ENCODE measurements around the gene PAGE3.

PAGE3 gene, protein sequence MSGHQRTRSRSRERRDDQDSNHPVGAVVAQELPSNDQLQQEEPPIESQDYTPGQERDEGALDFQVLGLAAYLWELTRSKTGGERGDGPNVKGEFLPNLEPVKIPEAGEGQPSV

DNA sequence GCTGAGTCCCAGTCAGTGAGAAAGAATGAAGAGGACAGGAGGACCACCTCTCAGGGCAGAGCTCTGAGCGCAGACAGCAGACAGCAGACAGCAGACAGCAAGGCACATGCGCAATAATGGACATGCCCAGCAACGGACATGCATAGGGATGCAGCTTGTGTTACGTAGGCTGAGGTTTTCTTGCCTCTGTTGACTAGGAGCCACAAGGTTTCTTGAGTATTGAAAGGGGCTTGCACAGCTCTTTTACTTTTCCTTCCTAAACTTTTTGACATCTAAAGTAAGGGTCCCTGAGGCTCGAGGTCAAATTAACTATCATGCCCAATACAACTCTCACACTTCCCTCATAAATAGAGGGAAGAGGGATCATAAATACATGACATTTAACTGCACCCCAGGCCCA lies at the start of gene PAGE3:
Gene PAGE3 (minus strand): TSS at position 101 of the 400 bp plus-strand sequence. CDS start 1,013 bp downstream, outside the sequence.
- no peak for DNase-seq

- DNase-seq: no peak
These were observed 47.9 kb upstream of the PAGE3 start for GRCh38 chrX:55312655-55313054.

GRCh38 chrX:55290963-55291362 lies 26.2 kb upstream of the PAGE3 start:
- DNase-seq: no peak

DNA sequence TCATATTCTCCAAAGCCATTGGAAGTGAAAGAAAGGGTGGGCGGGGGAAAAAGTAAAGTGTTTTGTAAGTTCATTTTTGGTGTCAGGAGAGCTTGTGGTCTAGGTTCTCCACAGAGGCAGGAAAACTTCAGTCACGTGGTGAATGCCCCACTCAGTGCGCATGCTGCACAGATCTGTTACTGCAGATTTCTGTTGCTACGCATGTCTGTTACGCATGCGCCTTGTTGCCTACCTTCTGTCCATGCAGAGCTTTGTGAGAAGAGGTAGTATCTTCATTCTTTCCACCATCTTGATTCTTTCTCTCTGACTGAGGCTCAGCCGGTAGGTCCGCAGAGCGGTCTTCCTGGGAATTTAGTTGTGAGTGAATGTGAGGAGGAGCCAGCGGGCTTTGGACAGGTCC lies 15.1 kb upstream of the PAGE3 start:
- no peak for DNase-seq

DNA sequence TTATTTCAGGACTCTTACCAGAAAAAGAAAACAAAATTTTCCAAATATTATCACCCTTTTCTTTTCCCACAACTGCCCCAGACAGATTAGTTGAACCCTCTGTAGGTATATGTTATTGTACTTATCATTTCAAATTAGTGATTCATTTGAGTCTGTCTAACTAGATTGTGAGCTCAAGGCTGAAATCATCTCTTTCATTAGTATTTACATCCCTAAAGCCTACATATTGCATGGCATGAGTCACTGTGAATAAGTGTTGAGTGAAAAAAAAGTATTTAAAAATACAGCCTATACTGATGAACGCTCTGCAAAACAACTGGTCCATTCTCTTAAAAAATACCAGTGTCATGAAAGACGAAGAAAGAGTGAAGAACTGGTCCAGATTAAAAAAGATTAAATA lies 3.9 kb downstream of the PAGE3 start:
- no peak for DNase-seq

DNA sequence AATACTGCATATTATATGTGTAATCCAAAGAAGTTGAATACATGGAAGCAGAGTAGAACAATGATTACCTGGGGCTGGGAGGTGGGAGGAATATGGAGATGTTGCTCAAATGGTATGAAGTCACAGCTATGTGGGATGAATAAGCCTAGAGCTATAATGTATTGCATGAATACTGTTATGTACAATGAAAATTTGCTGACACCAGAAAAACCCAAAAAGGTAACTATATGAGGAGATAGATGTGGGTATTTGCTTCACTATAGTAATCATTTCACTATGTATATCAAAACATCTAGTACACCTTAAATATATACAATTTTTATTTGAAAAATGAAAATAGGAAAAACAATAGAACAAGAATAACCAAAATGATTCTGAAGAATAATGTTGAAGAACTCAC lies 11.2 kb downstream of the PAGE3 start:
- no peak for DNase-seq

DNA sequence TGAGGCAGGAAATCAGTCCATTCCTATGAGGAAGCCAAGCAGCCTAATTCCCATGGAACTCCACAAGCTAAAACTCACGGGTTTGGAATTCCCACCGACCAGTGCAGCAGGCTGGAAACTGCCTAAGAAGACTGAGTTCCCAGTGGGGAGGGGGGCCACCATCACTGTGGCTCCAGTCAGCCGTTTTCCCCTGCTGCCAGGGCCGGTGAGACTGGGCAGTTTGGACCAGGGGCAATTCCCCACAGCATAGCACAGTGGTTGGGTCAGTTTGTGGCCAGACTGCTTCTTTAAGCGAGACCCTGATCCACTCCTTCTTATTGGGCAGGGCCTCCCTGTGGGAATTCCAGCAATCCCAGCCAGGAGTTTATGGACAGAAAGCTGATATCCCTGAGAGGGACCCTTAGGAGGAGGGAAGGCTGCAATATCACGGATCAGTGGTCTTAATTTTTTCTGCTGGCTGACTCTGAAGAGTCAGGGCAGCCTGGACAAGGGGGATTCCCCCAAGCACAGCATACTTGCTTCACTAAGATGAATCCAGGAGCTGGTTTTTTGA lies 23.9 kb downstream of the PAGE3 start:
- no peak for DNase-seq

DNA sequence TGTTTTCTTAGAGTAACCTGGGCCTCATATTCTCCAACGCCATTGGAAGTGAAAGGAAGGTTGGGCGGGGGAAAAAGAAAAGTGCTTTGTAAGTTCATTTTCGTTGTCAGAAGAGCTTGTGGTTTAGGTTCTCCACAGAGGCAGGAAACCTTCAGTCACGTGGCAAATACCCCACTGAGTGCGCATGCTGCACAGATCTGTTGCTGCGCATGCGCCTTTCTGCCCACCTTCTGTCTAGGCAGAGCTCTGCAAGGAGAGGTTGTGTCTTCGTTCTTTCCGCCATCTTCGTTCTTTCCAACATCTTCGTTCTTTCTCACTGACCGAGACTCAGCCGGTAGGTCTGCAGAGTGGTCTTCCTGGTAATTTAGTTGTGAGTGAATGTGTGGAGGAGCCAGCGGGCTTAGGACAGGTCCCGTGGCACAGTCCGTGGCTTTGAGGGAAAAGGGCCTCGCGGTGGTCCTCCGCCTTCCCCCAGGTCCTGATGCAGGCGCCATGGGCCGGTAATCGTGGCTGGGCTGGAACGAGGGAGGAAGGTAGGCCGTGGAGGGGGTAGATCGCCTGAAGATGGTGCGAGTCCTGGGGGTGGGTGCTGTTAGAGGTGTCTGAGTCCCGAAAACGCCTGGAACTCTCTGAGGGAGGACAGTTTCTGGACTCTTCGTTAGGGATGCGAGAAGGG lies 44.5 kb downstream of the PAGE3 start, which contains the start of gene PAGE5:
Gene PAGE5 (plus strand): TSS at position 228 of the 676 bp plus-strand sequence. CDS start 1,037 bp downstream, outside the sequence.
- no peak for DNase-seq

DNA sequence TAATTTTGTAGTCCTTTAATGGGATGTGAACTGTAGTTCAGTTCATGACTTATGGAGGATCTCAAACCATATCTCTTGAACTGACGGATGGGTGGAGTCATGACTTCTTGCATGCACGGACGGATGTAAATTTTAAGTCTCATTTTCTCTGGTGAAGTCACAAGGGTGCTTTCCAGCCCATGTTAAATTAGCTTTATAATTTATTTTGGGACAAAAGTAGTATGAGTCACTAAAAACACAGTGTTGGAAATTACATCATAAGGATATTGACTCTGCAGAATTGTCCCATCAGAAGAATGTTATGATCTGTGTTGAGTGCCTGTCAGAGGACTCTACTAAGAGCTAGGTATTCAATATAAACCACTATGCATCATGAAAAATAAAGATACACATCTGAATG lies 51.3 kb downstream of the PAGE3 start:
- DNase-seq: no peak

- no peak for DNase-seq
These were observed 53.6 kb downstream of the PAGE3 start for GRCh38 chrX:55210931-55211677.

Measured in MV-4-11 (cell line).